ENCODE results near the gene TRIM26. TPM values are rescaled to one million over a fixed set of nuclear protein-coding genes. Genes with fewer than 3 reads are reported as not detected.

Gene TRIM26
- total and polyA plus RNA-seq, 2 of the 8 experiments (the other 6 are each of a cell fraction or from before 2014, with no cell fraction given) = 21.5 to 32.3 TPM

DNA sequence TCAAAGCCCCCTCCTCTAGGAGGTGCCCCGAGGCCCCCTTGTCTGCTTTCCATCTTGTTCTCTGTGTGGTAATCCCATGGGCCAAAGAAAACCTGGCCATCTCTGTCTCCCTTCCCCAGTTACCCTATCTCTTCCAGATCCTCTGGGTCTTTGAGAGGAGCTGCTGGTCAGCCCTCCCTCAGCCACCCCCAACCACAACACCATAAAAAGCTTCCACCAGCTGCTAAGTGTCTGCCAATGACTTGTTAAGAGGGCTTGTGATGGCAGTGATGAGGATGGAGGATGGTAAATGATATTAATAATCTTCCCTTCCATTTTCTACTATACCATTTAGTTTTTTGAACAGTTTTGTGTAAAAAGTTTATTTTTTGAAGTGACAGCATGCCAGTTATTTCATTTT is 17.3 kb downstream of the TRIM26 start:
- no peak overlapping the region for H3K18ac ChIP-seq (ENCODE audit: extremely low read depth, low read length)
- no peak overlapping the region for H3K9ac ChIP-seq (replicated peaks in 1 of 4; ENCODE audit: extremely low read depth in 1 of 4, low read depth in 3 of 4, low read length in 3 of 4)
- no peak overlapping the region for H2AFZ ChIP-seq (ENCODE audit: low read length)
- peaks cover 14 to 38% (median 30%) of the 10 kb centered on the region in 4 experiments; a peak in 7 of 8 replicates for H3K36me3 ChIP-seq (ENCODE audit: control insufficient read depth in 2 of 4, insufficient read depth in 4 of 4, low read length in 3 of 4)
- no peak overlapping the region for H4K91ac ChIP-seq (replicated peaks; ENCODE audit: insufficient read length, low read length)
- no peak overlapping the region for H2BK15ac ChIP-seq (ENCODE audit: low read length)
- no peak for DNase-seq (ENCODE audit: low read depth in 1 of 2, low spot score in 2 of 2)
- TF ChIP-seq NRF1 (IDR thresholded peaks at IDR 0.05; ENCODE audit: low read depth, low read length) (no peak), GTF2F1 (IDR thresholded peaks at IDR 0.05; ENCODE audit: borderline replicate concordance, low read depth, low read length) (no peak), CEBPB (IDR thresholded peaks at IDR 0.05; ENCODE audit: low read depth, low read length) (no peak), HDAC6 (IDR thresholded peaks at IDR 0.05; ENCODE audit: low read depth, low read length) (no peak), RBBP5 (IDR thresholded peaks at IDR 0.05; ENCODE audit: borderline replicate concordance, low read depth, low read length) (no peak), KDM4A (IDR thresholded peaks at IDR 0.05; ENCODE audit: low read depth, low read length, severe bottlenecking) (no peak), JUN (IDR thresholded peaks at IDR 0.05; ENCODE audit: low read depth, low read length) (no peak), POLR2A (IDR thresholded peaks at IDR 0.05; ENCODE audit: control extremely low read depth in 1 of 2, low read depth in 2 of 2, low read length in 2 of 2) (no peak)
- H3K23me2 ChIP-seq (ENCODE audit: low read depth, low read length) = no peaks in the 10 kb centered on the region
- peaks cover 0 to 4% of the 10 kb centered on the region in 2 experiments; a peak in 1 of 4 replicates for H3K79me2 ChIP-seq (ENCODE audit: control insufficient read depth in 1 of 2, insufficient read depth in 2 of 2, low read length in 2 of 2)
- H2BK120ac ChIP-seq (replicated peaks; ENCODE audit: low read depth, low read length) = no peak overlapping the region
- no peak overlapping the region for H4K8ac ChIP-seq (ENCODE audit: extremely low read depth, insufficient read depth, low read length)
- CTCF ChIA-PET (ENCODE audit: partially characterized antibody) = no interaction called here
- no peaks in the 10 kb centered on the region for H3K27me3 ChIP-seq (replicated peaks in 1 of 4; ENCODE audit: control insufficient read depth in 3 of 4, extremely low read depth in 1 of 4, insufficient read depth in 3 of 4, low read length in 3 of 4)
- peaks cover 0 to 3% (median 0%) of the 10 kb centered on the region in 4 experiments; a peak in 1 of 7 replicates for H3K4me1 ChIP-seq (replicated peaks in 1 of 4; ENCODE audit: control insufficient read depth in 3 of 4, insufficient read depth in 4 of 4, low read length in 3 of 4)
- no peak overlapping the region for H4K5ac ChIP-seq (ENCODE audit: insufficient read length, low read depth, low read length)
- no peak overlapping the region for H3K14ac ChIP-seq (ENCODE audit: insufficient read length)
- no peak overlapping the region for H3K27ac ChIP-seq (ENCODE audit: low read depth, low read length)
- no peak overlapping the region for H3K4ac ChIP-seq (replicated peaks; ENCODE audit: insufficient read length, low read depth, low read length)
- 100% methylated on average over 1 of the region's 1 CpG; no CpG with 5 or more reads in 1 of the 2 experiments for WGBS, 2 experiments (ENCODE audit: extremely low coverage in 1 of 2, insufficient coverage in 1 of 2, insufficient read length in 1 of 2, insufficient replicate concordance in 2 of 2, low coverage in 1 of 2, low lambda C conversion rate in 2 of 2, missing lambda C conversion rate in 1 of 2)
- no peaks in the 10 kb centered on the region; the same call in 1 of the 2 replicates for H3K79me1 ChIP-seq (ENCODE audit: low read depth, low read length)
- no peak overlapping the region for H2AK5ac ChIP-seq (ENCODE audit: low read depth, low read length)
- FAIRE-seq = no peak
- H3K56ac ChIP-seq (replicated peaks; ENCODE audit: insufficient read length, low read depth, low read length) = no peak overlapping the region
- H3K4me3 ChIP-seq (ENCODE audit: extremely low read depth in 1 of 4, insufficient read depth in 2 of 4, low read depth in 3 of 4, low read length in 4 of 4) = no peak overlapping the region
- no peak overlapping the region for H3K4me2 ChIP-seq (ENCODE audit: insufficient read depth in 1 of 2, low read depth in 2 of 2, low read length in 2 of 2)
- H4K20me1 ChIP-seq (replicated peaks in 1 of 2; ENCODE audit: control insufficient read depth in 1 of 2, insufficient read depth in 2 of 2, low read length in 2 of 2) = peaks cover 6 to 14% of the 10 kb centered on the region in 2 experiments
- H3K9me3 ChIP-seq (ENCODE audit: insufficient read depth in 2 of 2, low read depth in 1 of 2, low read length in 1 of 2) = no peaks in the 10 kb centered on the region
- no peak overlapping the region for H2BK20ac ChIP-seq (ENCODE audit: low read length)
- no peak overlapping the region for H2BK12ac ChIP-seq (ENCODE audit: low read depth, low read length)
- POLR2A ChIA-PET (ENCODE audit: partially characterized antibody) = interaction anchor here (2.4 to 3.8 kb wide), 2 partner anchors 11 to 18 kb away, joined by 7 to 18 read pairs; partner anchors contain the start of gene TRIM26
- no peak overlapping the region for H3K23ac ChIP-seq (ENCODE audit: insufficient read length)
- H2BK5ac ChIP-seq (ENCODE audit: low read depth, low read length) = no peak overlapping the region
